COLO668 (cell line): ENCODE measurements around the gene SUSD2.

ENCODE experiments used
- DNase-seq: peaks from one replicate; lab custom pipeline; 2025; ENCODE audit not compliant: unreplicated experiment; lab: John Stamatoyannopoulos, UW

SUSD2 gene

GRCh38 chr22:24153353-24153752, 27.9 kb upstream of the SUSD2 start:
- peak; percentile 34 for DNase-seq

GRCh38 chr22:24153959-24154358, 27.3 kb upstream of the SUSD2 start:
- no peak for DNase-seq

- no peak for DNase-seq
Measured at GRCh38 chr22:24154826-24155225, 26.5 kb upstream of the SUSD2 start.

- DNase-seq, result peak; percentile 63
Measured at GRCh38 chr22:24155627-24156140, 25.6 kb upstream of the SUSD2 start.

GRCh38 chr22:24156141-24156912, 25.0 kb upstream of the SUSD2 start:
- DNase-seq, result peak; percentile 65

- DNase-seq, result peak; percentile 96
Measured at GRCh38 chr22:24156913-24157821, 24.1 kb upstream of the SUSD2 start.

GRCh38 chr22:24157822-24158135, 23.5 kb upstream of the SUSD2 start:
- no peak for DNase-seq

- DNase-seq, result peak; percentile 33
Measured at GRCh38 chr22:24159650-24160049, 21.6 kb upstream of the SUSD2 start.

GRCh38 chr22:24160546-24160945, 20.7 kb upstream of the SUSD2 start:
- DNase-seq, result no peak

- no peak for DNase-seq
Measured at GRCh38 chr22:24161485-24161884, 19.8 kb upstream of the SUSD2 start.

- DNase-seq, result no peak
Measured at GRCh38 chr22:24161909-24162308, 19.4 kb upstream of the SUSD2 start.

GRCh38 chr22:24162436-24162835, 18.9 kb upstream of the SUSD2 start:
- DNase-seq, result no peak

GRCh38 chr22:24164243-24164642, 17.0 kb upstream of the SUSD2 start:
- no peak for DNase-seq

GRCh38 chr22:24164940-24165339, 16.3 kb upstream of the SUSD2 start:
- no peak for DNase-seq

GRCh38 chr22:24165673-24166072, 15.6 kb upstream of the SUSD2 start:
- no peak for DNase-seq

GRCh38 chr22:24166811-24167210, 14.5 kb upstream of the SUSD2 start:
- no peak for DNase-seq

GRCh38 chr22:24169439-24170058, 11.7 kb upstream of the SUSD2 start:
- DNase-seq, result no peak

GRCh38 chr22:24170188-24170587, 11.1 kb upstream of the SUSD2 start:
- no peak for DNase-seq

GRCh38 chr22:24170632-24171031, 10.7 kb upstream of the SUSD2 start:
- no peak for DNase-seq

GRCh38 chr22:24171822-24172221, 9.5 kb upstream of the SUSD2 start:
- no peak for DNase-seq

- DNase-seq, result peak; percentile 69
Measured at GRCh38 chr22:24175160-24175808, 6.0 kb upstream of the SUSD2 start.
